HG03025 (cell line): ENCODE measurements around the gene CXCL10.

Experiments used
- ATAC-seq: cut with Tn5 transposase; IDR thresholded peaks from one replicate; pipeline ENCODE4 v1.9.1; 2021; ENCODE audit warnings: mild to moderate bottlenecking, moderate library complexity; ENCODE audit not compliant: unreplicated experiment, low FRiP score

The CXCL10 gene

DNA sequence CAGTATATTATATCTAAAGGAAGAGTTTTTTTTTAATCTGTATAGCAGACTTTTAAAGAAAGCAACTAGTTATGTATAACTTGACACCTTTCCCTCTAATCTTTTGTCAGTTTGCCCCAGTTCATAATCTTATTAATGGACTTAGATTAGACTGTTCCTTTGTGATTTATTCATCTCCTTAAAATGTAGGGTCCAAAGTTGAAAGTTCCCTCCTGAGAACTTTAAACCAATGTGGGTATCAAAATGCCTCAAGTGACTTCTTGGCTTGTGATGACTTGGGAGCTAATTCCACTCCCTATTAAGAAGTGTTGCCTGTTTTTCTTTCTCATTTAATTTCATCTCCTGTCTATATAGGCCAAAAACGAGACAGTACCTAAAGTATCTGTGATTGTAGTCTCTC is 26.2 kb downstream of the CXCL10 start:
- no peak for ATAC-seq

DNA sequence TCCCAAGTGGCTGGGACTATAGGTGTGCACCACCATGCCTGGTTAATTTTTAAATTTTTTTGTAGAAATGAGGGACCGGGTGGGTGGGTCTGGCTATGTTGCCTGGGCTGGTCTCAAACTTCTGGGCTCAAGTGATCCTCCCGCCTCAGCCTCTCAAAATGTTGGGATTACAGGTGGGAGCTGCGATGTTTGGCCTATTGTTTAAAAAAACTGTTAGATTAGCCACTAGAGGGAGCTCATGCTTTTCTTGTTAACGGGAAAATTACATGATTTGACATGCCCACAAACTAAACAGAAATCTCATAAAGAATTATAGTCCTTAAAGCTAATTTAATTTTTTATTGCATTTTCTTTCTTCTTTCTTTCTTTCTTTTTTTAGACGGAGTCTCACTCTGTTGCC is 27.6 kb downstream of the CXCL10 start:
- ATAC-seq, result no peak

DNA sequence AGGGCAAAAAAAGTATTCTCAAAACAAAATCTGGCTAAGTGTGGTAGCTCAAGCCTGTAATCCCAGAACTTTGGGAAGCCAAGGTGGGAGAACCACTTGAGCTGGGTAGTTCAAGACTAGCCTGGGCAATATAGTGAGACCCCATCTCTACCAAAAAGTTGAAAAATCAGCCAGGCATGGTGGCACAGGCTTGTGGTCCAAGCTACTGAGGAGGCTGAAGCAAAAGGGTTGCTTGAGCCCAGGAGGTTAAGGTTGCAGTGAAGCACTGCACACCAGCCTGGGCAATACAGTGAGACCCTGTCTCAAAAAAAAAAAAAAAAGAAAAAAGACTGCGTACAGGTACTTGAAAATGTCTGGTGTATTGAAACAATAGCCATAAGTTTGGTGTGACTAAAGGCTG is 30.8 kb downstream of the CXCL10 start:
- ATAC-seq, result no peak

DNA sequence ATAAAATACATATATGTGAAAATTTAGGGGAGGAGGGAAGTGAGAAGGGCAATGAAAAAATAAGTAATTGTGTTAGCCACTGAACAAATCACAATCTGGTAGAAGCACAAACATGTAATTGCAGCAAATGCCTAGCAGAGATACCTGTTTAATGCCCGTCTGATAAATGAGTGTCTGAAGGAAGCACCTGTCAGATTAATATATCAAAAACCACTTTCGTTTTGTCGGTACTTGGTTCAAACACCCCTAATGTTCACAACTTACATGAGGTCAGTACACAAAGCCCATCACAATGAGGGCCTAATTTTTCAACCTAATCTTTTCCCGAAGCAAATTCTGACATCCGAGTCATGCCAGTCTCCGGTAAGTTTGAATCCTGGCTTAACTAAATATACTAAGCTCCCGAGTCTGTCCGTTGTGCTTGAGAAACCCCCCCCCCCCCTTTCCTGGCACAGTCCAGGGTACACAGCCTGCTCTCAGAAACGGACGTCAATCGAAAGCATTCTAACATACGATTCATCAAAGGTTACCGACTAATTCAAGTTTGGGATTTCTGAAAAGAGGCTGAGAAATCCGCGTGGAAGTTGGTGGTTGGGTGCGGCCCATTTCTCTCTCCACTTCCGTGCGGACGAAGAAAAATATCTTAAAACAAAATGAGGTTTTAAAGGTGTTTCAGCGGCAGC is 33.3 kb downstream of the CXCL10 start:
- no peak for ATAC-seq

DNA sequence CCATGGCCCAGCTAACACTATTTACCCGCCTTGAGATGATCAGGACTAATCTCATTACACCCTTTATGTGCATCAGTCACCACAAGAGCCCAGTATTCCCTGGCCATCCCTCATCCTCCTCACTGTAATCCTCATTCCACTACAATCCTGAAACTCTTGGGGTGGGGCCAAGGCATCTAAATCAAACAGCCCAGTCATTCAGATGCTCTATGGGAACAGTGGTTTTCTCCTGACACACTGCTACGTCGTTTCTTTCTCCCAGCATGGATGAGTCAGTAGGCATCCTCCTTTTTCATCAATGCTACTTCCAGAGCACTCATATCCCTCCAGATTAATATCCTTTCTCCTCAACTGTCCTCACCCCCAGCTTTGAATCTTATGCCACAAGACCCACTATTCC is 38.2 kb downstream of the CXCL10 start:
- ATAC-seq, result no peak

DNA sequence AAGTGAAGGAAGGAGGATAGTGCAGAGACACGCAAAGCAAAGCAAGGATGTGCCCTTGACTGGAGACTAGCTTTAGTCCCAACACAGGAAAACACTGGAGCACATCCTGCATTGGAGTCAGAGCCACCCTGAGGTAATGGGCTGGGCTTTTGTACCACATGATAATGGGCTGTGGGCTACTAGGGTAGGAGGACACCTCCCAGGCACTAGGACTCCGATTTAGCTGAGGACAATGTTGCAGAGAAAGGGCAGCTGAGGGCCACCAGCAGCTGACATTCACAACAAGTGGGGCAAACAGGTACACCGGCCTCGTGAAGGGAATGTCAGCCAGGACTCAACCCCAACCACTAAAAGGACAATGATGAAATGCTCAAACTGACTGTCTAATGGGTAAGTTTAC is 42.7 kb downstream of the CXCL10 start:
- ATAC-seq, result no peak

DNA sequence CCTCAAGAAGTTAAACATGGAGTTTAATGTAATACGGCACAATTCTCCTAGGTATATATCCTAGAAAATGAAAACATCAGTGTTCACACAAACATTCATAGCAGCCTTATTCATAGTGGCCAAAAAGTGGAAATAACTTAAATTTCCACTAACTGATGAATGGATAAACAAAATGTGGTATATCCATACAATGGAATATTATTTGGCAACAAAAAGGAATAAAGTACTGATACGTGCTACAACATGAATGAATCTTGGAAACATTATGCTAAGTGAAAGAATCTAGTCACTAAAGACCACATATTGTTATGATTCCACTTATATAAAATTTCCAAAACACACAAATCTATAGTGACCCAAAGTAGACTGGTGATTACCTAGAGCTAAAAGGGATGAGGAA is 47.1 kb downstream of the CXCL10 start:
- no peak for ATAC-seq

DNA sequence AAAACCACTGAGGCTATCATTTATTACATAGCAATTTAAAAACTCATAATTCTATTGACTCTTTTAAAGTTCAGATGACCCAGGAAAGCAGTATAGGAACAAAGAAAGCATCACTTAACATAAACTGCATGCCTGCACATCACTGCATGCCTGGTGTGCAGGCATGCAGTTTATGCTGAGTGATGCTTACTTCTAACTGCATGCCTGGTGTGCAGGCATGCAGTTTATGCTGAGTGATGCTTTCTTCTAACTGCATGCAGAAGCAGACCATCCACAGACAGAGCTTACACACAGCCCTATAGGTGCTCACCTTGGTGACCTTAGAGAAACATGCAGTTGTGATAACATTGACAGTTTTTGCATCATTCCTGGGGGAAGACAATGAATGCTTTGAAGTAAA is 49.5 kb downstream of the CXCL10 start:
- no peak for ATAC-seq
